MCF 10A (cell line): ENCODE measurements around the gene THY1. TPM values are rescaled to one million over a fixed set of nuclear protein-coding genes. Genes with fewer than 3 reads are reported as not detected.
"Not testable (repeated sequence)": the region's sequence is repeated elsewhere in the genome, so short reads cannot be mapped to it uniquely, and the experiment has no call there.

Source experiments
- BruUV-seq: library from RNA; stranded (reverse); fragments of 400-500 nt; replicated peaks from 2 replicates; lab custom pipeline; 2021; lab: Mats Ljungman, UMichigan
- CTCF ChIA-PET: fragments of 300-600 bp; sonication (Branson Sonifier 250); formaldehyde crosslinking; extraction: SDS; loops from one replicate; lab custom pipeline; 2021; ENCODE audit warnings: antibody characterized with exemption, inconsistent platforms; lab: Yijun Ruan, JAX
- POLR2A ChIA-PET: fragments of 300-600, 350-650 bp; sonication (Branson Sonifier 250); formaldehyde crosslinking; extraction: SDS; loops from one replicate; lab custom pipeline; 2020; ENCODE audit warnings: antibody characterized with exemption, inconsistent platforms; lab: Yijun Ruan, JAX
- DNase-seq: peaks from one replicate; pipeline ENCODE4 v3.0.0-alpha.2; 2018; ENCODE audit not compliant: unreplicated experiment
- H3K27ac Mint-ChIP-seq: one replicate; pipeline ENCODE4 v1.8.0; 2022; ENCODE audit warnings: mild to moderate bottlenecking, low read depth, mixed read lengths; ENCODE audit not compliant: unreplicated experiment
- H3K27me3 Mint-ChIP-seq: one replicate; pipeline ENCODE4 v1.8.0; 2022; ENCODE audit warnings: mixed read lengths; ENCODE audit not compliant: insufficient read depth, unreplicated experiment
- H3K36me3 Mint-ChIP-seq: one replicate; pipeline ENCODE4 v1.8.0; 2022; ENCODE audit warnings: mild to moderate bottlenecking, moderate library complexity, mixed read lengths; ENCODE audit not compliant: insufficient read depth, unreplicated experiment
- H3K4me1 Mint-ChIP-seq: one replicate; pipeline ENCODE4 v1.8.0; 2022; ENCODE audit warnings: mixed read lengths; ENCODE audit not compliant: insufficient read depth, unreplicated experiment
- H3K4me3 Mint-ChIP-seq: one replicate; pipeline ENCODE4 v1.8.0; 2022; ENCODE audit warnings: mild to moderate bottlenecking, moderate library complexity, mixed read lengths; ENCODE audit not compliant: unreplicated experiment
- H3K9me3 Mint-ChIP-seq: one replicate; pipeline ENCODE4 v1.8.0; 2022; ENCODE audit warnings: mixed read lengths; ENCODE audit not compliant: unreplicated experiment
- intact Hi-C: fragments of 100-400 bp; cut with micrococcal nuclease; formaldehyde crosslinking; loops from 2 replicates; pipeline ENCODE4 v1.14.1; 2022
- total RNA-seq: library from RNA; stranded (reverse); gene quantifications from 2 replicates; pipeline ENCODE4 v1.2.3, GENCODE V29; 2022
- TF ChIP-seq, protein P1 (sequence below): fragments of 200-600 bp; IDR thresholded peaks from one replicate; pipeline ENCODE4 v1.8.0; 2022; ENCODE audit warnings: antibody characterized with exemption, mild to moderate bottlenecking; ENCODE audit not compliant: unreplicated experiment

THY1 gene
- total RNA-seq, 1 experiment from 2014 or later, result not detected

DNA sequence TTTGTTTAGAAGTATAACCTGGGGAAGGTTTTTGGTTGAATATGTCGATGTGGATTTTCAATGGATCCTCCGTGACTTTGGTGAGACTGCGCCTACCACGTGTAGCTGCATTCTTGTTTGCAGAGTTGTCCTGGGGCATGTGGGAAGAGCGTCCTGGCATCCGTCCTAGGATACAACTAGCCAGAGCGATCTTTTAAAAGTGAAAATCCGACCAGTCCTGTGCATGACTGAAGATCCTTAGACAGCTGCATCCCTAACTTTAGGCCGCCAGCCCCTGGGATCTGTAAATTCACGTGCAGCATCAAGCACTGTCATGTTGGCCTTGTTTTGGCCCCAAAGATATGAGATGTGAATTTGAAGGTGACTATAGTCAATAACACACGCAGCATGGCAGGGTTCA, 22.4 kb upstream of the THY1 start:
- Mint-ChIP-seq H3K4me1 (no peaks in the 10 kb centered on the region), H3K27me3 (no peaks in the 10 kb centered on the region), H3K36me3 (no peaks in the 10 kb centered on the region), H3K27ac (no peak overlapping the region), H3K9me3 (no peaks in the 10 kb centered on the region), H3K4me3 (no peak overlapping the region)
- DNase-seq, result no peak
- POLR2A ChIA-PET, result no interaction called here
- intact Hi-C loops, result no loop called here
- TF ChIP-seq, protein P1, sequence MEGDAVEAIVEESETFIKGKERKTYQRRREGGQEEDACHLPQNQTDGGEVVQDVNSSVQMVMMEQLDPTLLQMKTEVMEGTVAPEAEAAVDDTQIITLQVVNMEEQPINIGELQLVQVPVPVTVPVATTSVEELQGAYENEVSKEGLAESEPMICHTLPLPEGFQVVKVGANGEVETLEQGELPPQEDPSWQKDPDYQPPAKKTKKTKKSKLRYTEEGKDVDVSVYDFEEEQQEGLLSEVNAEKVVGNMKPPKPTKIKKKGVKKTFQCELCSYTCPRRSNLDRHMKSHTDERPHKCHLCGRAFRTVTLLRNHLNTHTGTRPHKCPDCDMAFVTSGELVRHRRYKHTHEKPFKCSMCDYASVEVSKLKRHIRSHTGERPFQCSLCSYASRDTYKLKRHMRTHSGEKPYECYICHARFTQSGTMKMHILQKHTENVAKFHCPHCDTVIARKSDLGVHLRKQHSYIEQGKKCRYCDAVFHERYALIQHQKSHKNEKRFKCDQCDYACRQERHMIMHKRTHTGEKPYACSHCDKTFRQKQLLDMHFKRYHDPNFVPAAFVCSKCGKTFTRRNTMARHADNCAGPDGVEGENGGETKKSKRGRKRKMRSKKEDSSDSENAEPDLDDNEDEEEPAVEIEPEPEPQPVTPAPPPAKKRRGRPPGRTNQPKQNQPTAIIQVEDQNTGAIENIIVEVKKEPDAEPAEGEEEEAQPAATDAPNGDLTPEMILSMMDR, result no peak
- CTCF ChIA-PET, result no interaction called here
- BruUV-seq, result no TSS peak

DNA sequence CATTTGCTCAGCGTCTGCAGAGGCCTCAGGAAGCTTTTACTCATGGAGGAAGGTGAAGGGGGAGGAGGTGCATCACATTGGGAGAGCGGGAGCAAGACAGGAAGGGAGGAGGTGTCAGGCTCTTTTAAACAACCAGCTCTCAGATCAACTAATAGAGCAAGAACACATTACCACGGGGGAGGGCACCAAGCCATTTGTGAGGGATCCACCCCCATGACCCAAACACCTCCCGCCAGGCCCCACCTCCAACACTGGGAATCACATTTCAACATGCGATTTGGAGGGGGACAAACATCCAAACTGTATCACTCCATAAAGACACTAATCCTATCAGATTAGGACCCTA, 18.9 kb upstream of the THY1 start:
- ChIA-PET CTCF (no interaction called here), POLR2A (no interaction called here)
- Mint-ChIP-seq H3K27me3 (no peaks in the 10 kb centered on the region), H3K27ac (no peak overlapping the region), H3K4me1 (no peaks in the 10 kb centered on the region), H3K36me3 (peaks cover 6% of the 10 kb centered on the region), H3K4me3 (no peak overlapping the region), H3K9me3 (no peaks in the 10 kb centered on the region)
- DNase-seq, result no peak
- TF ChIP-seq, protein P1, result no peak
- BruUV-seq, result no TSS peak
- intact Hi-C loops, result no loop called here

DNA sequence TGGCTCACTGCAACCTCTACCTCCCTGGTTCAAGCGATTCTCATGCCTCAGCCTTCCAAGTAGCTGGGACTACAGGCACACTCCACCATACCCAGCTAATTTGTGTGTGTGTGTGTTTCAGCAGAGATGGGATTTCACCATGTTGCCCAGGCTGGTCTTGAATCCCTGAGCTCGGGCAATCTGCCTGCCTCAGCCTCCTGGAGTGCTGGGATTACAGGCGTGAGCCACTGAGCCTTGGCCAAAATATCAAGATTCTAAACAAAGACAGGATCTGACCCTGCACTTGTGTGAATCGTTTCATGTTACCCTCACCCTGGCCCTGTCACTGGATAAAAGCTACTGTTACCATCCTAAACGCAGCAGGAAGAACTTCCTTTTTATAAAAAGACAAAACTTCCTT, 15.6 kb upstream of the THY1 start:
- POLR2A ChIA-PET, result interaction anchor here (0.6 kb wide), 1 partner anchor 33 kb away, joined by 4 read pairs; no protein-coding TSS in a partner anchor
- no peaks in the 10 kb centered on the region for H3K27me3 Mint-ChIP-seq
- H3K4me3 Mint-ChIP-seq, result no peak overlapping the region

DNA sequence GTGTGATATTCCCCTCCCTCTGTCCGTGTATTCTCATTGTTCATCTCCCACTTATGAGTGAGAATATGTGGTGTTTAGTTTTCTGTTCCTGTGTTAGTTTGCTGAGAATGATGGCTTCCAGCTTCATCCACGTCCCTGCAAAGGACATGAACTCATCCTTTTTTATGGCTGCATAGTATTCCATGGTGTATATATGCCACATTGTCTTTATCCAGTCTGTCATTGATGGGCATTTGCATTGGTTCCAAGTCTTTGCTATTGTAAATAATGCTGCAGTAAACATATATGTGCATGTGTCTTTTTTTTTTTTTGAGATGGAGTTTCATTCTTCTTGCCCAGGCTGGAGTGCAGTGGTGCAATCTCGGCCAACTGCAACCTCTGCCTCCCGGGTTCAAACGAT, 14.5 kb upstream of the THY1 start:
- H3K27me3 Mint-ChIP-seq, DNase-seq, POLR2A ChIA-PET, BruUV-seq, intact Hi-C loops, H3K36me3 Mint-ChIP-seq, H3K9me3 Mint-ChIP-seq, H3K4me3 Mint-ChIP-seq, H3K27ac Mint-ChIP-seq: not testable (repeated sequence)
- CTCF ChIA-PET, result interaction anchor here (0.6 kb wide), 1 partner anchor 16 kb away, joined by 3 read pairs; no protein-coding TSS in a partner anchor
- peaks cover 14% of the 10 kb centered on the region for H3K4me1 Mint-ChIP-seq

More for the DNA sequence above, 15.6 kb upstream of the THY1 start:
- no peak for DNase-seq
- CTCF ChIA-PET, result interaction anchor here (0.5 to 1.3 kb wide), 3 partner anchors 21 to 81 kb away, joined by 3 to 4 read pairs (median 3); no protein-coding TSS in a partner anchor
- TF ChIP-seq, protein P1, result no peak
- no TSS peak for BruUV-seq
- intact Hi-C loops, result no loop called here
- H3K36me3 Mint-ChIP-seq, result peaks cover 6% of the 10 kb centered on the region
- H3K27ac Mint-ChIP-seq, result no peak overlapping the region
- H3K9me3 Mint-ChIP-seq, result no peaks in the 10 kb centered on the region
- H3K4me1 Mint-ChIP-seq, result peaks cover 3% of the 10 kb centered on the region

DNA sequence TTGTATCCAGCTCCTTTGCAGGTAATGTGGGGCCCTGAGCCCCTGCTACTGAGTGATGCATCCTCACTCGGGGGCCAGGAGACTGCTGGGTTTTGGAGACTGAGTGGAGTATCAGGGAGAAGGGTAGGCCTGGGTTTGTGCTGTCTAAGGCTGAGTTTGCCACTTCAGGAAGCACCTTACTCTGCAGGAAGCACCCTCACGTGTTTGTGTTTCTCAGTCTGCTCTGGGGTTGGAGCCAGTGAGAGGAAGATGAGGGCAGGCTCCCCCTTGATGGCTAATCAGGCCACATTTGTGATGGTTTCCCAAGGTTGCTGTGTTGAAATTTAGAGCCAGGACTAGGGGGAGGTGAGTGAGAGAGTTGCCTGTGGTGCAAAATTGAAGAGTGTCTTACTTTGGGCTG, 13.7 kb upstream of the THY1 start:
- Mint-ChIP-seq H3K36me3 (peaks cover 6% of the 10 kb centered on the region), H3K9me3 (no peaks in the 10 kb centered on the region), H3K4me3 (no peak overlapping the region), H3K27me3 (no peaks in the 10 kb centered on the region), H3K4me1 (peaks cover 22% of the 10 kb centered on the region), H3K27ac (no peak overlapping the region)
- ChIA-PET POLR2A (no interaction called here), CTCF (no interaction called here)
- no peak for DNase-seq
- TF ChIP-seq, protein P1, result no peak
- BruUV-seq, result no TSS peak
- intact Hi-C loops, result no loop called here
